H9 (cell line): ENCODE data around the gene AZGP1. TPM values are rescaled to one million over a fixed set of nuclear protein-coding genes. Genes with fewer than 3 reads are reported as not detected.

Experiments
- DNase-seq: peaks from one replicate; pipeline ENCODE4 v3.0.0-alpha.2; 2017
- H2AFZ ChIP-seq: one replicate; pipeline ENCODE4 v1.6.1; 2013; ENCODE audit warnings: mild to moderate bottlenecking, low read length, control low read depth, moderate library complexity
- H2AK5ac ChIP-seq: 2 replicates; pipeline ENCODE4 v1.6.1; 2013; ENCODE audit warnings: low read length, control low read depth, mixed read lengths; ENCODE audit not compliant: insufficient read length
- H2BK120ac ChIP-seq: one replicate; pipeline ENCODE4 v1.6.1; 2013; ENCODE audit warnings: low read depth, mild to moderate bottlenecking, low read length, control low read depth, inconsistent platforms; ENCODE audit not compliant: poor library complexity, severe bottlenecking
- H2BK12ac ChIP-seq: 2 replicates; pipeline ENCODE4 v1.6.1; 2013; ENCODE audit warnings: low read length, control low read depth, mixed read lengths, low read depth; ENCODE audit not compliant: insufficient read length
- H2BK15ac ChIP-seq: 2 replicates; pipeline ENCODE4 v1.6.1; 2013; ENCODE audit warnings: low read depth, low read length, control low read depth
- H2BK20ac ChIP-seq: one replicate; pipeline ENCODE4 v1.6.1; 2013; ENCODE audit warnings: low read depth, mild to moderate bottlenecking, low read length, control low read depth, inconsistent platforms; ENCODE audit not compliant: poor library complexity, severe bottlenecking
- H2BK5ac ChIP-seq: 2 replicates; pipeline ENCODE4 v1.6.1; 2013; ENCODE audit warnings: low read length, control low read depth, mixed read lengths; ENCODE audit not compliant: insufficient read length
- H3K14ac ChIP-seq: 2 replicates; pipeline ENCODE4 v1.6.1; 2013; ENCODE audit warnings: low read length, control low read depth; ENCODE audit not compliant: insufficient read depth
- H3K18ac ChIP-seq: 2 replicates; pipeline ENCODE4 v1.6.1; 2013; ENCODE audit warnings: low read depth, mild to moderate bottlenecking, mixed read lengths, low read length, control low read depth; ENCODE audit not compliant: insufficient read length
- H3K23ac ChIP-seq: 2 replicates; pipeline ENCODE4 v1.6.1; 2013; ENCODE audit warnings: low read length, control low read depth, mixed read lengths, low read depth; ENCODE audit not compliant: insufficient read length
- H3K23me2 ChIP-seq: 2 replicates; pipeline ENCODE4 v1.6.1; 2013; ENCODE audit warnings: low read depth, mild to moderate bottlenecking, mixed read lengths, low read length, control low read depth; ENCODE audit not compliant: insufficient read length, poor library complexity, severe bottlenecking
- H3K27ac ChIP-seq: 2 replicates; pipeline ENCODE4 v1.5.1; 2013; ENCODE audit warnings: low read length, control low read depth, mixed read lengths, low read depth; ENCODE audit not compliant: insufficient read length
- H3K27me3 ChIP-seq: 2 replicates; pipeline ENCODE4 v1.6.1; 2013; ENCODE audit warnings: low read length, control low read depth, inconsistent platforms; ENCODE audit not compliant: insufficient read depth
- H3K4ac ChIP-seq: 2 replicates; pipeline ENCODE4 v1.6.1; 2013; ENCODE audit warnings: low read depth, mild to moderate bottlenecking, control low read depth, inconsistent platforms, low read length, moderate library complexity
- H3K4me1 ChIP-seq: 2 replicates; pipeline ENCODE4 v1.6.1; 2013; ENCODE audit warnings: low read length, control low read depth, inconsistent platforms; ENCODE audit not compliant: insufficient read depth
- H3K4me2 ChIP-seq: 2 replicates; pipeline ENCODE4 v1.6.1; 2013; ENCODE audit warnings: low read length, control low read depth, mixed read lengths; ENCODE audit not compliant: insufficient read length, insufficient read depth
- H3K56ac ChIP-seq: 2 replicates; pipeline ENCODE4 v1.6.1; 2013; ENCODE audit warnings: low read depth, mild to moderate bottlenecking, mixed read lengths, low read length, control low read depth; ENCODE audit not compliant: insufficient read length
- H3K79me1 ChIP-seq: 2 replicates; pipeline ENCODE4 v1.6.1; 2013; ENCODE audit warnings: low read depth, mild to moderate bottlenecking, moderate library complexity, low read length, control low read depth, inconsistent platforms; ENCODE audit not compliant: insufficient read depth, poor library complexity, severe bottlenecking
- H3K79me2 ChIP-seq: 2 replicates; pipeline ENCODE4 v1.6.1; 2013; ENCODE audit warnings: low read length, control low read depth, inconsistent platforms; ENCODE audit not compliant: insufficient read depth
- H3K9ac ChIP-seq: 2 replicates; pipeline ENCODE4 v1.6.1; 2013; ENCODE audit warnings: low read length, control low read depth, mixed read lengths; ENCODE audit not compliant: insufficient read length; ENCODE audit errors: extremely low read depth
- H3K9me3 ChIP-seq: one replicate; pipeline ENCODE4 v1.6.1; 2013; ENCODE audit warnings: low read depth, low read length, inconsistent platforms; ENCODE audit not compliant: control insufficient read depth
- H3T11ph ChIP-seq: one replicate; pipeline ENCODE4 v1.6.1; 2013; ENCODE audit warnings: mild to moderate bottlenecking, low read length, control low read depth, inconsistent platforms
- H4K20me1 ChIP-seq: one replicate; pipeline ENCODE4 v1.6.1; 2013; ENCODE audit not compliant: control insufficient read depth, insufficient read length, insufficient read depth
- H4K5ac ChIP-seq: 2 replicates; pipeline ENCODE4 v1.6.1; 2013; ENCODE audit warnings: low read depth, mild to moderate bottlenecking, mixed read lengths, low read length, control low read depth; ENCODE audit not compliant: insufficient read length
- H4K8ac ChIP-seq: replicated peaks from 2 replicates; pipeline ENCODE4 v1.6.1; 2013; ENCODE audit warnings: low read length, control low read depth, mixed read lengths, low read depth; ENCODE audit not compliant: insufficient read length
- H4K91ac ChIP-seq: 2 replicates; pipeline ENCODE4 v1.6.1; 2013; ENCODE audit warnings: low read depth, mild to moderate bottlenecking, moderate library complexity, mixed read lengths, low read length, control low read depth; ENCODE audit not compliant: insufficient read length
- H3K27ac Mint-ChIP-seq, 3 experiments: 2 replicates in 2 of 3; 3 replicates in 1 of 3; pipeline ENCODE4 v1.8.0; 2020 to 2021; ENCODE audit warnings: mixed read lengths in 3 of 3, mild to moderate bottlenecking in 1 of 3, moderate library complexity in 1 of 3
- H3K27me3 Mint-ChIP-seq: 2 replicates; pipeline ENCODE4 v1.8.0; 2021; ENCODE audit warnings: low read depth, mild to moderate bottlenecking, moderate library complexity, mixed read lengths
- H3K36me3 Mint-ChIP-seq, 3 experiments: 2 replicates in 2 of 3; 3 replicates in 1 of 3; pipeline ENCODE4 v1.8.0; 2020 to 2021; ENCODE audit warnings: low read depth in 3 of 3, mixed read lengths in 3 of 3; ENCODE audit not compliant: insufficient read depth in 1 of 3
- H3K4me1 Mint-ChIP-seq, 2 experiments: 2 replicates each; pipeline ENCODE4 v1.8.0; 2020; ENCODE audit warnings: mixed read lengths in 2 of 2
- H3K4me3 Mint-ChIP-seq, 2 experiments: 2 replicates in 1 of 2; 3 replicates in 1 of 2; pipeline ENCODE4 v1.8.0; 2020 to 2021; ENCODE audit warnings: mild to moderate bottlenecking in 2 of 2, mixed read lengths in 2 of 2, moderate library complexity in 1 of 2
- H3K9me3 Mint-ChIP-seq, 2 experiments: 2 replicates in 1 of 2; 3 replicates in 1 of 2; pipeline ENCODE4 v1.8.0; 2020; ENCODE audit warnings: mild to moderate bottlenecking in 2 of 2, mixed read lengths in 2 of 2, moderate library complexity in 1 of 2
- WGBS: extraction: QIAGEN DNeasy Blood & Tissue Kit; methylation state at CpG from one replicate; pipeline ENCODE4 v1.1.7; 2013; ENCODE audit warnings: missing lambda C conversion rate, low lambda C conversion rate, mixed read lengths; ENCODE audit not compliant: insufficient read length; ENCODE audit errors: extremely low coverage; 5-methylcytosine and 5-hydroxymethylcytosine counted together
- total RNA-seq: library from RNA; stranded (reverse); gene quantifications from 2 replicates; pipeline ENCODE4 v1.2.1, GENCODE V29; 2021
- TF ChIP-seq, protein P1 (sequence below): fragments of 200-600 bp; sonication (generic); conservative IDR thresholded peaks from 3 replicates; pipeline ENCODE4 v1.8.0; 2021; ENCODE audit warnings: antibody characterized with exemption, mild to moderate bottlenecking

AZGP1 gene
- total RNA-seq, 1 experiment from 2014 or later: not detected

DNA sequence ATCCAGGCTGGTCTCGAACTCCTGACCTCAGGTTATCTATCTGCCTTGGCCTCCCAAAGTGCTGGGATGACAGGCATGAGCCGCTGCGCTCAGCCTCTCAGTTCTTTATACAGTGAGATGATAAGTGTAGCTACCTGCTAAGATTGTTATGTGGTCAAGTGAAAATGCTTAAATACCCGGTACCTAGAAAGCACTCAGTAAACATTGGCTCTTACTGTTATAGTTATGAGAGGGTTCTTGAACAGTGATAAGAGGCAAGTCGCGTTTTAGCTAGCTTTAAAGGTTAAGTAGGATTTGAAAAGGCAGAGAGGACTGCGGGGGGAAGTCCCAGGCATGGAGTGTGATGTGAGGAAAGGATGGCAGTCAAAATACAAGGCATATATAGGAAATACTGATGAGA lies 44.1 kb upstream of the AZGP1 start:
- H3K4me1 Mint-ChIP-seq: peaks cover 11 to 17% of the 10 kb centered on the region in 2 experiments
- no peak overlapping the region for H3T11ph ChIP-seq
- peak overlapping the region in 1 of 3 experiments; percentile 62; a peak in 3 of 7 replicates for H3K27ac Mint-ChIP-seq

More for the DNA sequence above, 44.1 kb upstream of the AZGP1 start:
- Histone ChIP-seq H4K20me1 (no peaks in the 10 kb centered on the region), H3K14ac (no peak overlapping the region), H3K4ac (no peak overlapping the region), H4K91ac (no peak overlapping the region), H3K27me3 (no peaks in the 10 kb centered on the region), H3K79me1 (peaks cover 14% of the 10 kb centered on the region), H2BK15ac (no peak overlapping the region), H3K79me2 (peaks cover 22% of the 10 kb centered on the region), H3K9ac (no peak overlapping the region), H3K9me3 (no peaks in the 10 kb centered on the region), H2BK5ac (no peak overlapping the region), H3K18ac (no peak overlapping the region), H3K4me1 (no peaks in the 10 kb centered on the region), H2BK120ac (no peak overlapping the region), H3K23ac (no peak overlapping the region), H2BK20ac (no peak overlapping the region), H2BK12ac (no peak overlapping the region), H2AK5ac (no peak overlapping the region), H3K4me2 (no peak overlapping the region), H2AFZ (no peak overlapping the region), H3K23me2 (peaks cover 5% of the 10 kb centered on the region), H4K8ac (no peak overlapping the region), H3K27ac (no peak overlapping the region), H3K56ac (no peak overlapping the region), H4K5ac (no peak overlapping the region)
- WGBS: no CpG with 5 or more reads among the region's 7 CpGs
- Mint-ChIP-seq H3K4me3 (no peak overlapping the region), H3K9me3 (no peaks in the 10 kb centered on the region), H3K27me3 (no peaks in the 10 kb centered on the region), H3K36me3 (peaks cover 26 to 42% (median 30%) of the 10 kb centered on the region in 3 experiments; a peak in 6 of 7 replicates)
- TF ChIP-seq, protein P1, sequence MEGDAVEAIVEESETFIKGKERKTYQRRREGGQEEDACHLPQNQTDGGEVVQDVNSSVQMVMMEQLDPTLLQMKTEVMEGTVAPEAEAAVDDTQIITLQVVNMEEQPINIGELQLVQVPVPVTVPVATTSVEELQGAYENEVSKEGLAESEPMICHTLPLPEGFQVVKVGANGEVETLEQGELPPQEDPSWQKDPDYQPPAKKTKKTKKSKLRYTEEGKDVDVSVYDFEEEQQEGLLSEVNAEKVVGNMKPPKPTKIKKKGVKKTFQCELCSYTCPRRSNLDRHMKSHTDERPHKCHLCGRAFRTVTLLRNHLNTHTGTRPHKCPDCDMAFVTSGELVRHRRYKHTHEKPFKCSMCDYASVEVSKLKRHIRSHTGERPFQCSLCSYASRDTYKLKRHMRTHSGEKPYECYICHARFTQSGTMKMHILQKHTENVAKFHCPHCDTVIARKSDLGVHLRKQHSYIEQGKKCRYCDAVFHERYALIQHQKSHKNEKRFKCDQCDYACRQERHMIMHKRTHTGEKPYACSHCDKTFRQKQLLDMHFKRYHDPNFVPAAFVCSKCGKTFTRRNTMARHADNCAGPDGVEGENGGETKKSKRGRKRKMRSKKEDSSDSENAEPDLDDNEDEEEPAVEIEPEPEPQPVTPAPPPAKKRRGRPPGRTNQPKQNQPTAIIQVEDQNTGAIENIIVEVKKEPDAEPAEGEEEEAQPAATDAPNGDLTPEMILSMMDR: no peak
- DNase-seq: no peak
